ENCODE results near the gene WDFY4.

DNA sequence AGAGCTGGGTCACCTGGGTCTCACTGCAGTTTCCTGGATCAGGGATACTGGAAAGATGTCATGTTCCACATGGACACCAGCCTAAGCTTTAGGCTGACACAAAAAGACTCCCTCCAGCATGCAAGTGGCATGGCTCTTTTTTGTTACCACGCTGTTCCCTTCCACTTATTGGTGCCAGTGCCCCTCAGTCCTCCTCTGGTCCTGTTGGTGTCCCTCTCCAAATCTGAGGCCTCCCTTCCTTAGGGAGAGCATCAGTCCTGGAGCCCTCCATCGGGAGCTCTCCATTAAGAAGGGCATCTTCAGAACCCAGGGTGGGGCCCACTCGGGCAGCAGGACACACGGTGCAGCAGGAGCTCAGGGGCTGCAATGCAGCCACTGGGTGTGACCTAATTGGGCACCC lies 331.0 kb downstream of the WDFY4 start:
- TF ChIP-seq, protein P1, sequence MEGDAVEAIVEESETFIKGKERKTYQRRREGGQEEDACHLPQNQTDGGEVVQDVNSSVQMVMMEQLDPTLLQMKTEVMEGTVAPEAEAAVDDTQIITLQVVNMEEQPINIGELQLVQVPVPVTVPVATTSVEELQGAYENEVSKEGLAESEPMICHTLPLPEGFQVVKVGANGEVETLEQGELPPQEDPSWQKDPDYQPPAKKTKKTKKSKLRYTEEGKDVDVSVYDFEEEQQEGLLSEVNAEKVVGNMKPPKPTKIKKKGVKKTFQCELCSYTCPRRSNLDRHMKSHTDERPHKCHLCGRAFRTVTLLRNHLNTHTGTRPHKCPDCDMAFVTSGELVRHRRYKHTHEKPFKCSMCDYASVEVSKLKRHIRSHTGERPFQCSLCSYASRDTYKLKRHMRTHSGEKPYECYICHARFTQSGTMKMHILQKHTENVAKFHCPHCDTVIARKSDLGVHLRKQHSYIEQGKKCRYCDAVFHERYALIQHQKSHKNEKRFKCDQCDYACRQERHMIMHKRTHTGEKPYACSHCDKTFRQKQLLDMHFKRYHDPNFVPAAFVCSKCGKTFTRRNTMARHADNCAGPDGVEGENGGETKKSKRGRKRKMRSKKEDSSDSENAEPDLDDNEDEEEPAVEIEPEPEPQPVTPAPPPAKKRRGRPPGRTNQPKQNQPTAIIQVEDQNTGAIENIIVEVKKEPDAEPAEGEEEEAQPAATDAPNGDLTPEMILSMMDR (IDR thresholded peaks at IDR 0.05 in 2 of 3, conservative IDR thresholded peaks at IDR 0.05 in 1 of 3; ENCODE audit: borderline replicate concordance in 1 of 3, insufficient read depth in 1 of 3, low read depth in 2 of 3, low read length in 2 of 3) = no peak
- TF ChIP-seq RAD21 (IDR thresholded peaks at IDR 0.05; ENCODE audit: low read depth) = no peak
- TF ChIP-seq CEBPB (IDR thresholded peaks at IDR 0.05; ENCODE audit: low read depth) = no peak
